Putamen (tissue), 1 donor: ENCODE data around the gene ACSM4.

ENCODE experiments used
- DNase-seq: peaks from one replicate; pipeline ENCODE4 v3.0.0-alpha.2; 2016; ENCODE audit warnings: low spot score

Gene ACSM4

GRCh38 chr12:7339675-7340074 lies 35.8 kb downstream of the ACSM4 start:
- no peak for DNase-seq

- no peak for DNase-seq
Observed at GRCh38 chr12:7344833-7345606, 41.1 kb downstream of the ACSM4 start.

DNA sequence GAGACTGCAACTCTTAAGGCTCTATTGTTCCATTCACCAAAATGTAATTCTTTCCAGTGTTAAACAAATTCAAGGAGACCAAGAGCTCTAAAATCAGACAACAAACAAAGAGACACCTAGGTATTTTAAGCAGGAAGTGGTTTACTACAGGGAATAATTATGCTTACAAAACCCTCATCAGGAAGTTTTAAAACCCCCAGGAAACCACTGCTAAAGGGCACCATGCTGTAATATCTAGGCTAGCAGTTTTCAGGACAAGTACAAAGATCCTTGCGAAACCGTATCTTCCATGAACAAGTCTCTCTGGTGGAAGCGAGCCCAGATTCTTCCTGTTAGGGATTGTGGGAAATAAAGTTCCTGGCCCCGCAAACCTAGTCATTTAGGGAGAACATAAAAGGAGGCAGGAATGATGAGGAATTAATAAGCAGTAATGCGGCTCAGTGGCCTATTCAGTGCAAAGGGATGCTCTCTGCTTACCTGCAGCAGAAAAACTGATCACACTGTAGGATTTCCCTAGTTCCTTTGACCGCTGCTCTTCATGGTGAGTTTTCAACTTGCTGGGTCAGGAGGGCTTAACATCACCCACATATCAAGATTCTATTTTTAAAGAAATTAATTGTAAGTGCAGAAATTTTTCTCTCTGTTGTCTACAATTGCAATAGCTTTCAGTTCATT lies 42.8 kb downstream of the ACSM4 start:
- DNase-seq = no peak

DNA sequence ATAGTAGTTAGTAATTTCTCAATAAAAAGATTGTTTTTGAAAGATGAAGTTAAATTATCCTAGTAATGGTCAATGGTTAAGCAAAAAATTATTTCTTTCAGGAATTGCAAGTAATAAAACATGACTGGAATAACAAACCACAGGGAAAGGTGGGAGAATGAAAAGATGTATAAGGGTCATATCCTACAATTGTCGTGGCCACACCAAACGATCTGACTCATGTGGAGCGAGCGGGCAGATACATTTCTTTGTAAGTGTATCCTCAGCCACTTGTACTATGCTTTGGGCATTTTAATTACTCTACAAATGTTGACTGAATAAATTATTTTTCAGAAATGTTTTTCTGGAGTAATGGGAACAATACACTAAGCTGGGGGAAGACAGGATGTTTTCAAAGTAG lies 45.5 kb downstream of the ACSM4 start:
- DNase-seq = no peak

- no peak for DNase-seq
Observed at GRCh38 chr12:7351177-7351576, 47.3 kb downstream of the ACSM4 start.

- no peak for DNase-seq
Observed at GRCh38 chr12:7352661-7353060, 48.8 kb downstream of the ACSM4 start.

GRCh38 chr12:7354529-7354928 lies 50.7 kb downstream of the ACSM4 start:
- DNase-seq = no peak

DNA sequence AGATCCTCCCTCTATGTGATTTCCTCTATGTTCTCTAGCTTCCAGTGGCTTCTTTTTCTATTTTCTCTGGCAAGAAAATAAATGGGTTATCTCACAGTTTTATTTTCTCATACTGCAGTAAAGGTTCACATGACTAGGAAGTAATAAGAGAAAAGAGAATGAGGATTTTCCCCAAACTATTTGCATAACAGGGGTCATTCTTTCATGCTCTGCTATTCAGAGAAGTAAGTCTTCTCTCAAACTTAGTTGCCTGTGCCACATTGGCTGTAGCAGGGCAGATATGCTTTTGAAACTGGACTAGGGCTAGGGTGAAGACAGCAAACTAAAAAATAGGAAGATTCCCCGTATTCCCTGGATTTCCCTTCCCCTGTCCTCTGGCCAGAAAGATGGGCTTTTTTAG lies 57.4 kb downstream of the ACSM4 start:
- no peak for DNase-seq

GRCh38 chr12:7362734-7363133 lies 58.9 kb downstream of the ACSM4 start:
- no peak for DNase-seq

DNA sequence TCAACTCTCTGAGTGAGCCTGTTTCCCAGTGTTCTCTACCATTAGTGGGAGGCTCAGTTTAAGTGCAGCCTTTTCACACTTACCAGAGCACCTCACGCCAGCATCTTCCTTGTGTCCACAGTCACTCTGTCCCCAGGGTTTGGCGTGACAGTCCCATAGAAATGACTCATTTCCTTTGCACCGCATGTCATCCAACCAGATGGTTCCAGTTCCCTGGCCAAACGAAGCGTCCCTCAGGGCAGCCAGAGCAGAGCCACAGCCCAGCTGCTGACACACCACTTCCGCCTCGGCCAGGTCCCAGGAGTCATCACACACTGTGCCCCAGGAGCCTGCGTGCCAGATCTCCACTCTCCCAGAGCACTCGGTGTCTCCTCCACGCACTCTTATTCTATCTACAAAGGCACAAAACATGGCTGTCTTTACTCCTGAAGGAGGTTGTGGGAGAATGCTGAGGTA lies 65.4 kb downstream of the ACSM4 start:
- DNase-seq = no peak

- no peak for DNase-seq
Observed at GRCh38 chr12:7373226-7373625, 69.4 kb downstream of the ACSM4 start.

GRCh38 chr12:7374423-7375144 lies 70.7 kb downstream of the ACSM4 start:
- no peak for DNase-seq

DNA sequence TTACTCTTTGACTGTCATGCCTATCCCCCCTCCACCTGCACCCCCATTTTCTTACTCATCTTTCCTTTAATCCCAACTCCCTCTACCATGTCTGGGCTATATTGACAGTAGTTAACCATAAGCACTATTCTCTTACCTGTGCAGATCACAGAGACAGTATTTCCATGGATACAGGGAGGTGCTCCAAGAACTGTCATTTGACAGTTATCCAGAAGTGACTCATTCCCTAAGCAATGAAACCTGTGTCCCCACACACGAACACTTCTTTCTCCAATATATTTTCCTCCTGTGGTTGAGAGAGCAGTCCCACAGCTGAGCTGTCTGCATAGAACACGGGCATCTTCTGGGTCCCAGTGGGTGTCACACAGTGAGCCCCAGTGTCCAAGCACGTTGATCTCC lies 71.3 kb downstream of the ACSM4 start:
- DNase-seq = no peak

DNA sequence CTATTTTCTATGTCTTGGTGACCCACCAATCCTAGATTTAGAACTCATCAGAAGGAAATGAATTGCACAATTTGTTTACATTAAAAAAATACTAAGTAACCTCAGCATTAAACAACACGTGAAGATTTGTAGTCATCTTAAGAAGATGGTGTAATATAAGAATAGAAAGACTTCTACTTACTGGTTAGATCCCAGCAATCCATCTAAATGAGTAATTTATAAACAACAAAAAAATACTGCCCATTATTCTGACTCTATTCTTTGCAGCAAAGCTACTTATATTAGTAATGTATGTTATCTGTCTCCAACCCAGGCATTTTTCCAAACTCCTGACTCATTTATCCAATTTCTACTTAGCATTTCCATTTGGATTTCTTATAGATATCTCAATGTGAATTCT lies 72.3 kb downstream of the ACSM4 start:
- no peak for DNase-seq
